Measurements from ENCODE around the gene PARP4. TPM values are rescaled to one million over a fixed set of nuclear protein-coding genes. Genes with fewer than 3 reads are reported as not detected.
"Not testable (repeated sequence)": the region's sequence is repeated elsewhere in the genome, so short reads cannot be mapped to it uniquely, and the experiment has no call there.

Gene PARP4
- total and polyA plus RNA-seq, 2 experiments from 2014 or later, result 22.4 to 31.6 TPM

- 65 to 67% methylated on average over 20 to 23 of the region's 23 CpGs for WGBS, 2 experiments (ENCODE audit: low coverage in 1 of 2, low lambda C conversion rate in 2 of 2, missing lambda C conversion rate in 2 of 2)
- Histone ChIP-seq H3K79me2 (ENCODE audit: insufficient read depth) (no peaks in the 10 kb centered on the region), H3K9ac (no peak overlapping the region), H3F3A (ENCODE audit: insufficient read depth) (no peaks in the 10 kb centered on the region), H3K9me3 (ENCODE audit: low read depth) (no peaks in the 10 kb centered on the region), H4K20me1 (ENCODE audit: insufficient read depth) (no peaks in the 10 kb centered on the region), H3K4me3 (no peak overlapping the region), H3K9me2 (ENCODE audit: insufficient read depth) (no peaks in the 10 kb centered on the region), H3K27ac (no peak overlapping the region), H3K36me3 (ENCODE audit: low read depth) (no peaks in the 10 kb centered on the region), H3K4me1 (ENCODE audit: insufficient read depth) (no peaks in the 10 kb centered on the region), H2AFZ (no peak overlapping the region), H3K27me3 (replicated peaks; ENCODE audit: insufficient read depth) (no peaks in the 10 kb centered on the region), H3K4me2 (ENCODE audit: unreplicated experiment) (no peak overlapping the region)
- in situ Hi-C loops (cut with MboI), result no loop called here
- no peak for DNase-seq
- no peak for TF ChIP-seq EZH2phosphoT487 (IDR thresholded peaks at IDR 0.05; ENCODE audit: insufficient read depth, low read depth)
- TF ChIP-seq EZH2 (IDR thresholded peaks at IDR 0.05; ENCODE audit: insufficient read depth, poor library complexity, severe bottlenecking), result no peak
Measured at GRCh38 chr13:24386816-24387708, 125.5 kb downstream of the PARP4 start.

GRCh38 chr13:24385902-24386301, 126.7 kb downstream of the PARP4 start:
- Histone ChIP-seq H3K4me1 (ENCODE audit: insufficient read depth) (no peaks in the 10 kb centered on the region), H4K20me1 (ENCODE audit: insufficient read depth) (no peaks in the 10 kb centered on the region), H3K9me2 (ENCODE audit: insufficient read depth) (no peaks in the 10 kb centered on the region), H3K9me3 (ENCODE audit: low read depth) (no peaks in the 10 kb centered on the region), H3F3A (ENCODE audit: insufficient read depth) (no peaks in the 10 kb centered on the region), H3K4me3 (no peak overlapping the region), H3K79me2 (ENCODE audit: insufficient read depth) (no peaks in the 10 kb centered on the region), H3K36me3 (ENCODE audit: low read depth) (no peaks in the 10 kb centered on the region), H2AFZ (no peak overlapping the region), H3K4me2 (ENCODE audit: unreplicated experiment) (no peak overlapping the region), H3K9ac (no peak overlapping the region), H3K27ac (no peak overlapping the region), H3K27me3 (replicated peaks; ENCODE audit: insufficient read depth) (no peaks in the 10 kb centered on the region)
- no peak for DNase-seq
- in situ Hi-C loops (cut with MboI), result no loop called here
- TF ChIP-seq EZH2 (IDR thresholded peaks at IDR 0.05; ENCODE audit: insufficient read depth, poor library complexity, severe bottlenecking), result no peak
- TF ChIP-seq EZH2phosphoT487 (IDR thresholded peaks at IDR 0.05; ENCODE audit: insufficient read depth, low read depth), result no peak
- 61 to 69% methylated on average over 10 of the region's 10 CpGs for WGBS, 2 experiments (ENCODE audit: low coverage in 1 of 2, low lambda C conversion rate in 2 of 2, missing lambda C conversion rate in 2 of 2)

- in situ Hi-C loops (cut with MboI); H3K27me3 ChIP-seq (replicated peaks; ENCODE audit: insufficient read depth); H3K9me2 ChIP-seq (ENCODE audit: insufficient read depth); H4K20me1 ChIP-seq (ENCODE audit: insufficient read depth); H3F3A ChIP-seq (ENCODE audit: insufficient read depth); H3K4me2 ChIP-seq (ENCODE audit: unreplicated experiment); DNase-seq; H3K4me1 ChIP-seq (ENCODE audit: insufficient read depth); H2AFZ ChIP-seq; H3K9ac ChIP-seq; H3K27ac ChIP-seq; H3K4me3 ChIP-seq; H3K79me2 ChIP-seq (ENCODE audit: insufficient read depth); H3K9me3 ChIP-seq (ENCODE audit: low read depth); H3K36me3 ChIP-seq (ENCODE audit: low read depth): not testable (repeated sequence)
- WGBS, 2 experiments (ENCODE audit: low coverage in 1 of 2, low lambda C conversion rate in 2 of 2, missing lambda C conversion rate in 2 of 2), result 80 to 95% methylated on average over 4 to 15 of the region's 15 CpGs
Measured at GRCh38 chr13:24384946-24385345, 127.6 kb downstream of the PARP4 start.

GRCh38 chr13:24384091-24384490, 128.5 kb downstream of the PARP4 start:
- H4K20me1 ChIP-seq (ENCODE audit: insufficient read depth); H3K9me3 ChIP-seq (ENCODE audit: low read depth); DNase-seq; H3K4me2 ChIP-seq (ENCODE audit: unreplicated experiment); in situ Hi-C loops (cut with MboI); H3K4me1 ChIP-seq (ENCODE audit: insufficient read depth); H3F3A ChIP-seq (ENCODE audit: insufficient read depth); H3K27ac ChIP-seq; H3K9ac ChIP-seq; H3K9me2 ChIP-seq (ENCODE audit: insufficient read depth); H3K79me2 ChIP-seq (ENCODE audit: insufficient read depth); H2AFZ ChIP-seq; H3K4me3 ChIP-seq; H3K27me3 ChIP-seq (replicated peaks; ENCODE audit: insufficient read depth); H3K36me3 ChIP-seq (ENCODE audit: low read depth): not testable (repeated sequence)
- WGBS, 2 experiments (ENCODE audit: low coverage in 1 of 2, low lambda C conversion rate in 2 of 2, missing lambda C conversion rate in 2 of 2), result 86% methylated on average over 17 of the region's 17 CpGs
